ENCODE measurements around the gene CDH23. TPM values are rescaled to one million over a fixed set of nuclear protein-coding genes. Genes with fewer than 3 reads are reported as not detected.

CDH23 gene
- total RNA-seq, 4 donors from 2014 or later, result 13.8 to 20.1 (median 17.3) TPM

GRCh38 chr10:71691405-71691804 is 294.7 kb downstream of the CDH23 start:
- peaks cover 0 to 12% (median 0%) of the 10 kb centered on the region in 4 donors for H3K9me3 ChIP-seq
- no peak for TF ChIP-seq CTCF (IDR thresholded peaks at IDR 0.05)
- TF ChIP-seq POLR2A (IDR thresholded peaks at IDR 0.05), result no peak
- TF ChIP-seq EP300 (IDR thresholded peaks at IDR 0.05), result no peak
- H3K4me1 ChIP-seq, result peaks cover 0 to 14% (median 5%) of the 10 kb centered on the region in 4 donors
- WGBS, 2 donors, result 96 to 100% methylated on average over 2 of the region's 2 CpGs
- no peaks in the 10 kb centered on the region for H3K27me3 ChIP-seq
- H3K27ac ChIP-seq, result no peak overlapping the region
- no peak overlapping the region for H3K4me3 ChIP-seq
- H3K36me3 ChIP-seq, result peaks cover 0 to 5% (median 0%) of the 10 kb centered on the region in 3 donors
- no peak for DNase-seq (ENCODE audit: low spot score in 2 of 2)

GRCh38 chr10:71692598-71693306 is 296.0 kb downstream of the CDH23 start:
- Histone ChIP-seq H3K27ac (no peak overlapping the region), H3K4me3 (no peak overlapping the region), H3K36me3 (peaks cover 0 to 5% (median 0%) of the 10 kb centered on the region in 3 donors), H3K27me3 (no peaks in the 10 kb centered on the region), H3K4me1 (peaks cover 0 to 21% (median 7%) of the 10 kb centered on the region in 4 donors), H3K9me3 (peaks cover 0 to 12% (median 0%) of the 10 kb centered on the region in 4 donors)
- TF ChIP-seq EP300 (IDR thresholded peaks at IDR 0.05) (no peak), POLR2A (IDR thresholded peaks at IDR 0.05) (no peak), CTCF (IDR thresholded peaks at IDR 0.05) (no peak)
- WGBS, 2 donors, result 76 to 81% methylated on average over 7 of the region's 7 CpGs
- no peak for DNase-seq (ENCODE audit: low spot score in 2 of 2)

GRCh38 chr10:71693377-71693776 is 296.7 kb downstream of the CDH23 start:
- TF ChIP-seq CTCF (IDR thresholded peaks at IDR 0.05), result no peak
- peak in 1 of 2 donors; percentile 19 for TF ChIP-seq EP300 (IDR thresholded peaks at IDR 0.05)
- H3K9me3 ChIP-seq, result peaks cover 0 to 12% (median 0%) of the 10 kb centered on the region in 4 donors
- H3K27me3 ChIP-seq, result no peaks in the 10 kb centered on the region
- peak overlapping the region in 1 of 4 donors; percentile 41 for H3K27ac ChIP-seq
- H3K36me3 ChIP-seq, result peaks cover 0 to 5% (median 0%) of the 10 kb centered on the region in 3 donors
- no peak for DNase-seq (ENCODE audit: low spot score in 2 of 2)
- no peak overlapping the region for H3K4me3 ChIP-seq
- WGBS, 2 donors, result 55 to 57% methylated on average over 5 of the region's 5 CpGs
- peaks cover 0 to 21% (median 7%) of the 10 kb centered on the region in 4 donors for H3K4me1 ChIP-seq

GRCh38 chr10:71694039-71694501 is 297.4 kb downstream of the CDH23 start:
- no peak for DNase-seq (ENCODE audit: low spot score in 2 of 2)
- Histone ChIP-seq H3K36me3 (peaks cover 0 to 5% (median 0%) of the 10 kb centered on the region in 3 donors), H3K27me3 (no peaks in the 10 kb centered on the region), H3K9me3 (peaks cover 0 to 12% (median 0%) of the 10 kb centered on the region in 4 donors), H3K27ac (peak overlapping the region in 1 of 4 donors; percentile 41), H3K4me1 (peaks cover 0 to 21% (median 7%) of the 10 kb centered on the region in 4 donors), H3K4me3 (peak overlapping the region in 1 of 4 donors; percentile 3)
- TF ChIP-seq CTCF (IDR thresholded peaks at IDR 0.05), result no peak
- TF ChIP-seq POLR2A (IDR thresholded peaks at IDR 0.05), result no peak
- TF ChIP-seq EP300 (IDR thresholded peaks at IDR 0.05), result no peak
- 68 to 78% methylated on average over 18 of the region's 18 CpGs for WGBS, 2 donors

- Histone ChIP-seq H3K27ac (peak overlapping the region in 2 of 4 donors; percentile 36 to 41), H3K27me3 (no peaks in the 10 kb centered on the region), H3K36me3 (peaks cover 0 to 5% (median 0%) of the 10 kb centered on the region in 3 donors), H3K4me1 (peaks cover 0 to 21% (median 7%) of the 10 kb centered on the region in 4 donors), H3K9me3 (peaks cover 0 to 12% (median 0%) of the 10 kb centered on the region in 4 donors), H3K4me3 (peak overlapping the region in 1 of 4 donors; percentile 3)
- peak in 1 of 2 donors; percentile 35 for DNase-seq (ENCODE audit: low spot score in 2 of 2)
- TF ChIP-seq EP300 (IDR thresholded peaks at IDR 0.05) (peak in 1 of 2 donors; percentile 49), POLR2A (IDR thresholded peaks at IDR 0.05) (no peak)
- WGBS, 2 donors, result 50 to 60% methylated on average over 10 of the region's 10 CpGs
These were observed 297.8 kb downstream of the CDH23 start for GRCh38 chr10:71694567-71694968.
